A549 (cell line): ENCODE data around the gene CHST13. TPM values are rescaled to one million over a fixed set of nuclear protein-coding genes. Genes with fewer than 3 reads are reported as not detected.
"Not testable (repeated sequence)": the region's sequence is repeated elsewhere in the genome, so short reads cannot be mapped to it uniquely, and the experiment has no call there.

ENCODE experiments used
- ATAC-seq, 2 experiments: fragments of 200-7000 bp in 1 of 2; fragments of >200 bp in 1 of 2; cut with Nextera tagmentation in 1 of 2; cut with Tn5 transposase in 1 of 2; 3 replicates each; pipeline versions ENCODE4 v1.8.0 to v1.9.1; 2018 to 2020; ENCODE audit warnings: mild to moderate bottlenecking in 1 of 2, moderate library complexity in 1 of 2
- CTCF ChIA-PET: fragments of 300-600 bp; sonication (Branson Sonifier 250); formaldehyde crosslinking; extraction: SDS; loops from one replicate; lab custom pipeline; 2021; ENCODE audit warnings: antibody characterized with exemption, inconsistent platforms; lab: Yijun Ruan, JAX
- POLR2A ChIA-PET: fragments of 350-600 bp; formaldehyde crosslinking; extraction: SDS; loops from one replicate; lab custom pipeline; 2021; ENCODE audit warnings: antibody characterized with exemption, inconsistent platforms; lab: Yijun Ruan, JAX
- DNase-seq, 2 experiments: peaks; one replicate each; pipeline versions ENCODE4 v3.0.0 to v3.0.0-alpha.2; 2011 to 2016; ENCODE audit warnings: low read depth in 1 of 2, low spot score in 1 of 2
- FAIRE-seq: peaks from 2 replicates; lab custom pipeline; 2011; peaks lifted over from hg19 to GRCh38; lab: Jason Lieb, UNC
- H3K27ac ChIP-seq, 2 experiments: fragments of >200 bp; sonication (Bioruptor Twin); formaldehyde crosslinking; 3 replicates each; pipeline ENCODE4 v1.5.1; 2016 to 2017
- H3K4me1 ChIP-seq: fragments of >200 bp; sonication (Bioruptor Twin); formaldehyde crosslinking; 3 replicates; pipeline ENCODE4 v1.6.1; 2016
- H3K4me2 ChIP-seq: fragments of >200 bp; sonication (Bioruptor Twin); formaldehyde crosslinking; 3 replicates; pipeline ENCODE4 v1.6.1; 2016
- H3K4me3 ChIP-seq: fragments of >200 bp; sonication (Bioruptor Twin); formaldehyde crosslinking; 3 replicates; pipeline ENCODE4 v1.5.1; 2016
- H3K9me3 ChIP-seq: fragments of >200 bp; sonication (Bioruptor Twin); formaldehyde crosslinking; 3 replicates; pipeline ENCODE4 v1.6.1; 2016
- ATOH8 ChIP-seq: fragments of 250-450 bp; sonication (Bioruptor Pico); IDR thresholded peaks from 2 replicates; pipeline ENCODE4 v1.5.0; 2020; ENCODE audit warnings: low read depth, mild to moderate bottlenecking, moderate library complexity
- BCL3 ChIP-seq: fragments of >200 bp; sonication (Bioruptor Twin); formaldehyde crosslinking; IDR thresholded peaks from 3 replicates; pipeline ENCODE4 v1.6.1; 2016
- CHD4 ChIP-seq: fragments of 200-600 bp; sonication (generic); IDR thresholded peaks from 2 replicates; pipeline ENCODE4 v1.6.1; 2016; ENCODE audit warnings: antibody characterized with exemption, mild to moderate bottlenecking, borderline replicate concordance
- EHF ChIP-seq: fragments of 250-450 bp; sonication (Bioruptor Pico); IDR thresholded peaks from 2 replicates; pipeline ENCODE4 v1.5.0; 2020; ENCODE audit warnings: mild to moderate bottlenecking
- EP300 ChIP-seq, 2 experiments: fragments of >200 bp; sonication (Bioruptor Twin); formaldehyde crosslinking; IDR thresholded peaks; 2 replicates in 1 of 2; 3 replicates in 1 of 2; pipeline ENCODE4 v1.6.1; 2016 to 2017
- FOSL2 ChIP-seq, 2 experiments: fragments of 450-650 bp in 1 of 2; fragments of >200 bp in 1 of 2; sonication (Bioruptor Twin) in 1 of 2; formaldehyde crosslinking; IDR thresholded peaks; 2 replicates each; pipeline versions ENCODE4 v1.5.0 to v1.6.1; 2016 to 2020; ENCODE audit warnings: mild to moderate bottlenecking in 1 of 2, moderate library complexity in 1 of 2
- GATA3 ChIP-seq: IDR thresholded peaks from 2 replicates; pipeline ENCODE4 v1.6.1; 2012; ENCODE audit warnings: borderline replicate concordance
- HEYL ChIP-seq: fragments of 250-450 bp; sonication (Bioruptor Pico); IDR thresholded peaks from 2 replicates; pipeline ENCODE4 v1.8.0; 2021; ENCODE audit warnings: mild to moderate bottlenecking, moderate library complexity
- HOXA7 ChIP-seq: fragments of 250-450 bp; sonication (Bioruptor Pico); IDR thresholded peaks from 2 replicates; pipeline ENCODE4 v1.5.0; 2020; ENCODE audit warnings: mild to moderate bottlenecking, moderate library complexity
- HOXB13 ChIP-seq: fragments of 250-450 bp; sonication (Bioruptor Pico); IDR thresholded peaks from 2 replicates; pipeline ENCODE4 v1.5.0; 2020; ENCODE audit warnings: low read depth, mild to moderate bottlenecking, moderate library complexity
- HOXB5 ChIP-seq: fragments of 250-450 bp; sonication (Bioruptor Pico); IDR thresholded peaks from 2 replicates; pipeline ENCODE4 v1.5.0; 2020; ENCODE audit warnings: mild to moderate bottlenecking, moderate library complexity
- JUN ChIP-seq, 2 experiments: fragments of >200 bp; sonication (Bioruptor Twin); formaldehyde crosslinking; IDR thresholded peaks; 2 replicates in 1 of 2; 3 replicates in 1 of 2; pipeline ENCODE4 v1.6.1; 2016 to 2017
- KDM5A ChIP-seq: fragments of 200-600 bp; sonication (generic); IDR thresholded peaks from 2 replicates; pipeline ENCODE4 v1.6.1; 2016; ENCODE audit warnings: antibody characterized with exemption, mild to moderate bottlenecking
- MAZ ChIP-seq: fragments of 150-350 bp; IDR thresholded peaks from 2 replicates; pipeline ENCODE4 v1.6.1; 2014; ENCODE audit warnings: antibody characterized with exemption, low read depth, low read length, borderline replicate concordance
- MYC ChIP-seq: IDR thresholded peaks from 2 replicates; pipeline ENCODE4 v1.6.1; 2012; ENCODE audit warnings: mild to moderate bottlenecking, inconsistent platforms, low read length, improper control_type of control experiment, borderline replicate concordance
- NFE2L2 ChIP-seq: fragments of 150-350 bp; conservative IDR thresholded peaks from 2 replicates; pipeline ENCODE4 v1.6.1; 2014; ENCODE audit warnings: low read length
- POLR2A ChIP-seq: IDR thresholded peaks from 2 replicates; pipeline ENCODE4 v1.6.1; 2012; ENCODE audit warnings: mild to moderate bottlenecking, low read length
- RAD21 ChIP-seq, 2 experiments: fragments of >200 bp in 1 of 2; sonication (Bioruptor Twin) in 1 of 2; formaldehyde crosslinking in 1 of 2; IDR thresholded peaks in 1 of 2; conservative IDR thresholded peaks in 1 of 2; 2 replicates in 1 of 2; 3 replicates in 1 of 2; pipeline ENCODE4 v1.6.1; 2012 to 2018; ENCODE audit warnings: inconsistent platforms in 1 of 2
- RARB ChIP-seq: fragments of 250-450 bp; sonication (Bioruptor Pico); IDR thresholded peaks from 2 replicates; pipeline ENCODE4 v1.8.0; 2021; ENCODE audit warnings: mild to moderate bottlenecking, moderate library complexity
- REST ChIP-seq: fragments of 200-600 bp; sonication (generic); IDR thresholded peaks from 2 replicates; pipeline ENCODE4 v1.6.1; 2016; ENCODE audit warnings: antibody characterized with exemption, mild to moderate bottlenecking, moderate library complexity
- SREBF2 ChIP-seq: fragments of 450-650 bp; IDR thresholded peaks from 2 replicates; pipeline ENCODE4 v1.6.1; 2014; ENCODE audit warnings: mild to moderate bottlenecking, moderate library complexity
- ZFP36 ChIP-seq: fragments of 450-650 bp; IDR thresholded peaks from 2 replicates; pipeline ENCODE4 v1.6.1; 2014; ENCODE audit warnings: borderline replicate concordance; ENCODE audit not compliant: partially characterized antibody
- WGBS: methylation state at CpG from one replicate; pipeline ENCODE4 v1.1.6; 2017; ENCODE audit errors: missing lambda C conversion rate; 5-methylcytosine and 5-hydroxymethylcytosine counted together
- polyA plus RNA-seq, 4 experiments: library from polyadenylated mRNA; depleted of rRNA in 3 of 4; stranded (reverse); fragments of >200 nt; fragmentation: RNase III in 1 of 4; extraction: RNeasy Plus Mini Kit Qiagen cat#74134 plus additional on column Dnase treatment in 1 of 4; gene quantifications; 2 replicates in 3 of 4; 3 replicates in 1 of 4; pipeline ENCODE4 v1.2.3, GENCODE V29; 2011 to 2017
- TF ChIP-seq, protein P1 (sequence below): IDR thresholded peaks from 2 replicates; pipeline ENCODE4 v1.6.1; 2012; ENCODE audit warnings: low read depth, borderline replicate concordance
- TF ChIP-seq, protein P2 (sequence below): fragments of 450-650 bp; IDR thresholded peaks from 2 replicates; pipeline ENCODE4 v1.6.1; 2014; ENCODE audit warnings: antibody characterized with exemption
- TF ChIP-seq, protein P3 (sequence below): fragments of 250-450 bp; sonication (Bioruptor Pico); IDR thresholded peaks from 2 replicates; pipeline ENCODE4 v1.5.0; 2021; ENCODE audit warnings: mild to moderate bottlenecking, moderate library complexity, borderline replicate concordance

CHST13 gene
- polyA plus RNA-seq, 2 of the 4 experiments (the other 2 are of a cell fraction) = 0.30 to 0.59 TPM

GRCh38 chr3:126581569-126581968 lies 57.6 kb downstream of the CHST13 start:
- Histone ChIP-seq H3K9me3 (no peaks in the 10 kb centered on the region), H3K4me3 (no peak overlapping the region)
- TF ChIP-seq RAD21 (conservative IDR thresholded peaks at IDR 0.05 in 1 of 2, IDR thresholded peaks at IDR 0.05 in 1 of 2) = no peak
- TF ChIP-seq, protein P1, sequence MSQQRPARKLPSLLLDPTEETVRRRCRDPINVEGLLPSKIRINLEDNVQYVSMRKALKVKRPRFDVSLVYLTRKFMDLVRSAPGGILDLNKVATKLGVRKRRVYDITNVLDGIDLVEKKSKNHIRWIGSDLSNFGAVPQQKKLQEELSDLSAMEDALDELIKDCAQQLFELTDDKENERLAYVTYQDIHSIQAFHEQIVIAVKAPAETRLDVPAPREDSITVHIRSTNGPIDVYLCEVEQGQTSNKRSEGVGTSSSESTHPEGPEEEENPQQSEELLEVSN = no peak
- no peak for TF ChIP-seq ZFP36
- no peak for TF ChIP-seq FOSL2 (IDR thresholded peaks at IDR 0.05)
- TF ChIP-seq FOSL2 (CRISPR knock-in tag; IDR thresholded peaks at IDR 0.05) = no peak
- TF ChIP-seq, protein P2, sequence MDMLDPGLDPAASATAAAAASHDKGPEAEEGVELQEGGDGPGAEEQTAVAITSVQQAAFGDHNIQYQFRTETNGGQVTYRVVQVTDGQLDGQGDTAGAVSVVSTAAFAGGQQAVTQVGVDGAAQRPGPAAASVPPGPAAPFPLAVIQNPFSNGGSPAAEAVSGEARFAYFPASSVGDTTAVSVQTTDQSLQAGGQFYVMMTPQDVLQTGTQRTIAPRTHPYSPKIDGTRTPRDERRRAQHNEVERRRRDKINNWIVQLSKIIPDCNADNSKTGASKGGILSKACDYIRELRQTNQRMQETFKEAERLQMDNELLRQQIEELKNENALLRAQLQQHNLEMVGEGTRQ = no peak
- TF ChIP-seq CHD4 = no peak
- TF ChIP-seq KDM5A = no peak
- no peak for TF ChIP-seq HEYL (CRISPR knock-in tag)
- TF ChIP-seq, protein P3, sequence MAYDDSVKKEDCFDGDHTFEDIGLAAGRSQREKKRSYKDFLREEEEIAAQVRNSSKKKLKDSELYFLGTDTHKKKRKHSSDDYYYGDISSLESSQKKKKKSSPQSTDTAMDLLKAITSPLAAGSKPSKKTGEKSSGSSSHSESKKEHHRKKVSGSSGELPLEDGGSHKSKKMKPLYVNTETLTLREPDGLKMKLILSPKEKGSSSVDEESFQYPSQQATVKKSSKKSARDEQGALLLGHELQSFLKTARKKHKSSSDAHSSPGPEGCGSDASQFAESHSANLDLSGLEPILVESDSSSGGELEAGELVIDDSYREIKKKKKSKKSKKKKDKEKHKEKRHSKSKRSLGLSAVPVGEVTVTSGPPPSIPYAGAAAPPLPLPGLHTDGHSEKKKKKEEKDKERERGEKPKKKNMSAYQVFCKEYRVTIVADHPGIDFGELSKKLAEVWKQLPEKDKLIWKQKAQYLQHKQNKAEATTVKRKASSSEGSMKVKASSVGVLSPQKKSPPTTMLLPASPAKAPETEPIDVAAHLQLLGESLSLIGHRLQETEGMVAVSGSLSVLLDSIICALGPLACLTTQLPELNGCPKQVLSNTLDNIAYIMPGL = no peak
- TF ChIP-seq, all 56 proteins: peak for 0
- Histone ChIP-seq H3K4me2 (no peak overlapping the region), H3K27ac (no peak overlapping the region), H3K4me1 (no peaks in the 10 kb centered on the region)
- DNase-seq (no peak), FAIRE-seq (no peak), ATAC-seq (no peak)
- WGBS = 14% methylated on average over 2 of the region's 2 CpGs
- CTCF ChIA-PET = no interaction called here
- POLR2A ChIA-PET = no interaction called here

DNA sequence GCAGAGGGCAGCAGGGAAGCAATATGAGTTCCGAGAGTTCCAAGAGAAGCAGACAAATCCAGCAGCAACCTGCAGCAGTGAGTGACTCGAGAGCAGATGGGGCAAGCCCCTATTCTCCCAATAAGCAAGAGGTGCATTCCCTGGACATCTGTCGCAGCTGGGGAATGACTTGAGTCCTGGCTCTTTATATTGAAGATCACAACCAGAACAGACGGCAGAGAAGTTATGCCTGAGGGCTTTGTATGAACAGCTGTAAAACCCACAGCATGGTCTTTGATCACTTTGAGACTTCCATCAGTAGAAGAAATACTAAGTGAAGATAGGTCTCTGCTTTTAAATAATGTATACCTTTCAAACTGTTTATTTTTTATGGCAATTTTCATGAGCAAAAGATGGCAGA lies 58.4 kb downstream of the CHST13 start:
- FAIRE-seq (no peak), DNase-seq (no peak), ATAC-seq (no peak)
- Histone ChIP-seq H3K4me2 (no peak overlapping the region), H3K4me3 (no peak overlapping the region), H3K9me3 (no peaks in the 10 kb centered on the region), H3K4me1 (no peaks in the 10 kb centered on the region), H3K27ac (no peak overlapping the region)
- ChIA-PET POLR2A (no interaction called here), CTCF (no interaction called here)
- TF ChIP-seq RARB (CRISPR knock-in tag) (no peak), HOXA7 (no peak), MAZ (no peak), RAD21 (conservative IDR thresholded peaks at IDR 0.05 in 1 of 2, IDR thresholded peaks at IDR 0.05 in 1 of 2) (no peak), HOXB5 (no peak), BCL3 (no peak), POLR2A (no peak), ATOH8 (CRISPR knock-in tag) (no peak), EHF (CRISPR knock-in tag) (no peak), JUN (IDR thresholded peaks at IDR 0.05) (no peak), HEYL (CRISPR knock-in tag) (no peak), MYC (no peak), EP300 (IDR thresholded peaks at IDR 0.05) (no peak), KDM5A (no peak), HOXB13 (no peak), SREBF2 (no peak), REST (no peak), NFE2L2 (no peak), GATA3 (no peak)
- TF ChIP-seq, protein P2 = no peak
- WGBS = 36% methylated on average over 4 of the region's 4 CpGs

DNA sequence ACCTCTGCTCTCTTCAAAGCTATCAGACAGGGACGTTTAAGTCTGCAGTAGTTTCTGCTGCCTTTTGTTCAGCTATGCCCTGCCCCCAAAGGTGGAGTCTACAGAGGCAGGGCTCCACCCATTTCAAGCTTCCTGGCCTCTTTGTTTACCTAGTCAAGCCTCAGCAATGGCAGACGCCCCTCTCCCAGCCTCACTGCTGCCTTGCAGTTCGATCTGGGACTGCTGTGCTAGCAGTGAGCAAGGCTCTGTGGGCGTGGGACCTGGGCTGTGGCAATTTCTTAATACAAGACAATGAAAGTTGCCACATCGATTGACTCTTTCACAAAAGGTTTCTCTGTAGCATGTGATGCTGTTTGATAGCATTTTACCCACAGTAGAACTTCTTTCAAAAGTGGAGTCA lies 67.6 kb downstream of the CHST13 start:
- POLR2A ChIA-PET, H3K4me3 ChIP-seq, H3K4me2 ChIP-seq, ATAC-seq, H3K9me3 ChIP-seq, FAIRE-seq, H3K4me1 ChIP-seq, H3K27ac ChIP-seq, DNase-seq: not testable (repeated sequence)
- CTCF ChIA-PET = interaction anchor here (0.6 kb wide), 1 partner anchor 16 kb away, joined by 5 read pairs; no protein-coding TSS in a partner anchor
- 44% methylated on average over 1 of the region's 5 CpGs for WGBS
